Measurements from ENCODE around the gene ZNF532.

DNA sequence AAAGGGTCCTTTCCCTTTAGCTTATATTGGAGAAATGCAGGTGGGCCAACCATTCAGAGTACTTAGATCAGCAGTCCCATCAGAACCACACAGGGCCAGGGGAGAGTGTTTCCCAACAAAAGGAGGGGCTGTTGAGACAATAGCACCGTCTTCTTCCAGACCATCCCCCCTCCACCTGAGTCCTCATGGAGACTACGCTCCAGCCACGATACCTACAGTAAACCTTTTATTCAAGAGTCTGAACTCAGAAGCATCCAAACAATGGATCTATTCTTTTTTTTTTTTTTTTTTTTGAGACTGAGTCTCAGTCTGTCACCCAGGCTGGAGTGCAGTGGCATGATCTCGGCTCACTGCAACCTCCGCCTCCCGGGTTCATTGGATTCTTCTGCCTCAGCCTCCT is 25.7 kb upstream of the ZNF532 start:
- TF ChIP-seq GATA2 (IDR thresholded peaks at IDR 0.05; ENCODE audit: low read depth, low read length), result no peak
- TF ChIP-seq GATA3 (IDR thresholded peaks at IDR 0.05; ENCODE audit: low read depth, low read length), result no peak

Measured in SH-SY5Y (cell line).